HL-60/S4 treated with phorbol 12-myristate 13-acetate at 8.2 ng/mL for 4 days and 3 days (cell line): ENCODE measurements around the gene ARHGAP19.
"Not testable (repeated sequence)": the region's sequence is repeated elsewhere in the genome, so short reads cannot be mapped to it uniquely, and the experiment has no call there.

Source experiments
- in situ Hi-C: fragments of 300-500 bp; cut with MboI; formaldehyde crosslinking; loops from 2 replicates; pipeline ENCODE4 v1.15.0; 2022; ENCODE audit warnings: low sequenced_read_pairs

The ARHGAP19 gene

GRCh38 chr10:97290076-97290475 is 2.4 kb downstream of the ARHGAP19 start:
- in situ Hi-C loops: not testable (repeated sequence)

GRCh38 chr10:97280783-97281182 is 11.7 kb downstream of the ARHGAP19 start:
- in situ Hi-C loops: no loop called here

GRCh38 chr10:97279121-97279815 is 13.2 kb downstream of the ARHGAP19 start:
- in situ Hi-C loops: no loop called here

GRCh38 chr10:97278491-97278989 is 13.9 kb downstream of the ARHGAP19 start:
- in situ Hi-C loops: no loop called here

GRCh38 chr10:97277551-97277950 is 14.9 kb downstream of the ARHGAP19 start:
- in situ Hi-C loops: no loop called here

- in situ Hi-C loops: no loop called here
Measured at GRCh38 chr10:97274828-97275227, 17.6 kb downstream of the ARHGAP19 start.

- in situ Hi-C loops: no loop called here
Measured at GRCh38 chr10:97273700-97274099, 18.7 kb downstream of the ARHGAP19 start.

GRCh38 chr10:97270523-97271154 is 21.8 kb downstream of the ARHGAP19 start:
- in situ Hi-C loops: no loop called here

GRCh38 chr10:97267671-97268070 is 24.8 kb downstream of the ARHGAP19 start:
- in situ Hi-C loops: no loop called here

- in situ Hi-C loops: not testable (repeated sequence)
Measured at GRCh38 chr10:97265095-97265494, 27.3 kb downstream of the ARHGAP19 start.

GRCh38 chr10:97263971-97264370 is 28.5 kb downstream of the ARHGAP19 start:
- in situ Hi-C loops: no loop called here

- in situ Hi-C loops: no loop called here
Measured at GRCh38 chr10:97261656-97262055, 30.8 kb downstream of the ARHGAP19 start.

GRCh38 chr10:97261183-97261582 is 31.3 kb downstream of the ARHGAP19 start:
- in situ Hi-C loops: no loop called here

GRCh38 chr10:97259119-97259518 is 33.3 kb downstream of the ARHGAP19 start:
- in situ Hi-C loops: no loop called here

- in situ Hi-C loops: no loop called here
Measured at GRCh38 chr10:97256356-97256755, 36.1 kb downstream of the ARHGAP19 start.

- in situ Hi-C loops: no loop called here
Measured at GRCh38 chr10:97255512-97256293, 36.7 kb downstream of the ARHGAP19 start.

GRCh38 chr10:97254694-97255093 is 37.7 kb downstream of the ARHGAP19 start:
- in situ Hi-C loops: no loop called here

GRCh38 chr10:97250952-97251351 is 41.5 kb downstream of the ARHGAP19 start:
- in situ Hi-C loops: no loop called here

GRCh38 chr10:97243836-97244235 is 48.6 kb downstream of the ARHGAP19 start:
- in situ Hi-C loops: no loop called here

GRCh38 chr10:97238855-97239254 is 53.6 kb downstream of the ARHGAP19 start:
- in situ Hi-C loops: no loop called here

- in situ Hi-C loops: no loop called here
Measured at GRCh38 chr10:97235353-97235752, 57.1 kb downstream of the ARHGAP19 start.

GRCh38 chr10:97234400-97234799 is 58.0 kb downstream of the ARHGAP19 start:
- in situ Hi-C loops: no loop called here
